Measurements from ENCODE around the gene NUP62. TPM values are rescaled to one million over a fixed set of nuclear protein-coding genes. Genes with fewer than 3 reads are reported as not detected.
"Not testable (repeated sequence)": the region's sequence is repeated elsewhere in the genome, so short reads cannot be mapped to it uniquely, and the experiment has no call there.

NUP62 gene
- total RNA-seq, 1 experiment from 2014 or later: 96.7 TPM

GRCh38 chr19:49954092-49954829, 25.0 kb upstream of the NUP62 start:
- in situ Hi-C loops (cut with HindIII; ENCODE audit: low pct_unique_long_range_greater_than_20kb, low sequenced_read_pairs): no loop called here
- no peak for DNase-seq (ENCODE audit: low read depth)

DNA sequence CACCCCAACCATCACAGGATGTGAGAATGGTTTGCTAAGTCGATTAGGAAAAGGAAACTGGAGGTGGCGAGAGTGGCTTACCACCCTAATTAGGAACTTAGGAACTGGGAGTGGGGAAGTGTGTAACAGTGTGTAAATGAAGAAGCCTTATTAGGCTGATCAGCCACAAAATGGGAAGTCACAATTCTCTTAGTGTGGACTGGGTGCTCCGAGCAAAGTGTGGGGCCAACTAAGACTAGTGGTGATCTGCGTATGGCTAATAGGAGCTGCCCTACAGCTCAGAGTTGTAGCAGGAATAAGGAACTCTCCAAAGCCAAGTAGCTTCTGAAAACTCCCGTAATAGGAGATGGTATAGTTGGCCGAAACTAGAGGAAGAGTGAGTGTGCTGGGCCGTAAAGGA, 24.1 kb upstream of the NUP62 start:
- in situ Hi-C loops (cut with HindIII; ENCODE audit: low pct_unique_long_range_greater_than_20kb, low sequenced_read_pairs): no loop called here
- no peak for DNase-seq (ENCODE audit: low read depth)

GRCh38 chr19:49952906-49953305, 23.6 kb upstream of the NUP62 start:
- in situ Hi-C loops (cut with HindIII; ENCODE audit: low pct_unique_long_range_greater_than_20kb, low sequenced_read_pairs): no loop called here
- DNase-seq (ENCODE audit: low read depth): no peak

DNA sequence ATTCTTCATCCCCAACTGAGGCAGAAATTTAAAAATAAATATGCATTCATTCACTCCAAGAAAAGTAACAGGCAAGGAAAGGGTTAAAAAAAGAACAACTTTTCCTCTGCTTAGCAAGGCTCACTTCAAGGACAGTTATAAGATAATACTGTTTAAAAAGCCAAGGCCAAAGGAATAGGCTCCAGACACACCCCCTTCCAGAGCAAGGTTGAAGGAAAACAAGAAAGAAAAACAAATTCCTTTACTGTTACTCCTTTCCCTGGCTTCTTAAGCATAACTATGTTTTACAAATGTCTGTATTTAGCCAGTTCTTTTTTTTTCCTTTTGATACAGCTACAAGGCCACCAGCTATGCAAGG, 23.2 kb upstream of the NUP62 start:
- no peak for DNase-seq (ENCODE audit: low read depth)
- in situ Hi-C loops (cut with HindIII; ENCODE audit: low pct_unique_long_range_greater_than_20kb, low sequenced_read_pairs): no loop called here

DNA sequence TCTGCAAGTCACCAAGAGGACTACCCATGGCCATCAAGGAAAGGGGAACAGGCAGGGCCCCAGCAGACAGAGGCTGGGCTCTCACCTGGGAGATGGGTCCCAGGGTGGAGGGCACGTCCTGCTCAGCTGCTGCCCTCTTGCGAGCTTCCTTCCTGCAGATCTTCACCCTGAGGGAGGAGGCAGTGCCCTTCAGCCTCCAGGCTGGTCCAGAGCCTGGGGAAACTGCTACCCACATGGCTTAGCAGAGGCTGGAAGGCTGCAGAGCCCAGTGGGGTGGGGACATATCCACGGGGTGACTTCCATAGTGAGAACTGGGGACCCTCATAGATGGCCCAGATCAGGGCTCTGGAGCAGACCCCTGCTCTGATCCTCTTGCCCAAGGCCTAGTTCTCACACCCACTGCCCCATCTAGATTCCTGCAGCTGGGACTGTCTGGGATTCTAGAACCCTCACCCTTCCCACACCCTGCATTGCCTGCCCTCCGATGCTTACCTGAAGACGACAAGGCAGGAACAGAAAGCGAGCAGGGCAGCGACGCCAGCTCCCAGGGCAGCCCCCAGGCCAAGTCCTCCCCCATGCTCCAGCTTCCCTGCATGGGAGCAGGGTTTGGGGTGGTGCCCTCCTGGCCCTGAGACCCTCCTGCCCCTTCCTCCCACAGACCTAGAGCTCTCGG, 22.6 kb upstream of the NUP62 start:
- DNase-seq (ENCODE audit: low read depth): no peak
- in situ Hi-C loops (cut with HindIII; ENCODE audit: low pct_unique_long_range_greater_than_20kb, low sequenced_read_pairs): no loop called here

GRCh38 chr19:49950956-49951526, 21.7 kb upstream of the NUP62 start:
- in situ Hi-C loops (cut with HindIII; ENCODE audit: low pct_unique_long_range_greater_than_20kb, low sequenced_read_pairs): no loop called here
- DNase-seq (ENCODE audit: low read depth): no peak

DNA sequence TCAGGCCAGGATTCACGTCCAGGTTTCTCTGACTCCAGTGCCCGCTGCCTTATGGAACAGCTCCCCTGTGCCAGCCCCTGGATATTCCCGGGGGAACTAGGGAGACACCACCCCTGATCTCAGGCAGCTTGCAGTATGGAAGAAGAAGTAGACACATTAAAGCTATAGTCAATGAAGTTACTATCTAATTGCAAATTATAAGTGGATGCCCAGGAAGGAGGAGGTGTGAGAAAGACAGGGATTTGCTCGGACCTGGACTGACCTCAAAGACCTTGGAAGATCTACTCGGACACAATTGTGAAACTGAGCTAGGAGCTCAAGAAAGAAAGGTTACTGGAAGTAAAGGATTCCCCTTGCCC, 21.3 kb upstream of the NUP62 start:
- in situ Hi-C loops (cut with HindIII; ENCODE audit: low pct_unique_long_range_greater_than_20kb, low sequenced_read_pairs): no loop called here
- DNase-seq (ENCODE audit: low read depth): no peak

DNA sequence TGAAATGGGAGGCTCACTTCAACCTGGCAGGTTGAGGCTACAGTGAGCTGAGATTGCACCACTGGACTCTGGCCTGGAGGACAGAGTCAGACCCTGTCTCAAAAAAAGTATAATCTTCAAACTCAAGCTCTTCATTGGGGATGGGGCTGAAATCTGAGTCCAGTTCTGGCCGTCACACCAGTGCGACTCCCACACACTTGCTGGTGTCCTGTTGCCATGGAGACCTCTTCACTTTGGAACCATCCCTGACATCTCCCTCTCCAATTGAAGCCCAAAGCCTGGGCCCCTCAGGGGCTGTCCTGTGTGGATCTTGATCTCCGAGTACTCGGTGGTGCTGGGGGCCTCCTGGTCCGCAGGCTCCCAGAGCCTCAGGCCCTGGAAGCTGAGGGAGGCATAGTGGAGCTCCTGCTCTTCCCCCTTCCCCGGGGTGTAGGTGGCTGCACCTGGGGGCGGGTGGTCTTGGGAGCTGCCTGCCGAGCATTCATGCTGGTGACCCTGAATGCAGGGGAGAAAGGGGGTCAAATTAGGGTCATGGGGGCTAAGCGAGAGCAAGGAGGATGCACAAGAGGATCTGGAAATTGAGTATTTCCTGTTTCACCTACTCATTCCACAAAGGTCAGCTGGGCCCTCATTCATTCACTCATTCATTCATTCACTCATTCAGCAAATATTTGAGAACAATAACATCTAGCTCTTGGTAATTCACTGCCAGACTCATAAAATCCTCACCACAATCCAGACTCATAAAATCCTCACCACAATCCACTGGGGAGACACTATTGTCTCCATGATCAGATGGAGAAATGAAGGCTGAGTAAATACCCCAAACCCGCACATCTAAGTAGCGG, 20.7 kb upstream of the NUP62 start:
- no peak for DNase-seq (ENCODE audit: low read depth)
- in situ Hi-C loops (cut with HindIII; ENCODE audit: low pct_unique_long_range_greater_than_20kb, low sequenced_read_pairs): no loop called here

GRCh38 chr19:49946415-49946814, 17.1 kb upstream of the NUP62 start:
- DNase-seq (ENCODE audit: low read depth): no peak
- in situ Hi-C loops (cut with HindIII; ENCODE audit: low pct_unique_long_range_greater_than_20kb, low sequenced_read_pairs): no loop called here

DNA sequence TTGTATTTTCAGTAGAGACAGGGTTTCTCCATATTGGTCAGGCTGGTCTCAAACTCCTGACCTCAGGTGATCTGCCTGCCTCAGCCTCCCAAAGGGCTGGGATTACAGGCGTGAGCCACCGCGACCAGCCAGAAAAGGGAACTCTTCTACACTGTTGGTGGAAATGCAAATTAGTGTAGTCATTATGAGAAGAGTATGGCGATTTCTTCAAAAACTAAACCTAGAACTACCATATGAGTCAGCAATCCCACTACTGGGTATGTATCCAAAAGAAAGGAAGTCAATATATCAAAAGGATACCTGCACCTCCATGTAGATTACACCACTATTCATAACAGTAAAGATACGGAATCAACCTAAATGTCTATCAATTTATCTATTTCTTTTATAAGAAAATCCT, 15.3 kb upstream of the NUP62 start:
- in situ Hi-C loops (cut with HindIII; ENCODE audit: low pct_unique_long_range_greater_than_20kb, low sequenced_read_pairs): not testable (repeated sequence)

GRCh38 chr19:49940482-49940791, 11.1 kb upstream of the NUP62 start:
- in situ Hi-C loops (cut with HindIII; ENCODE audit: low pct_unique_long_range_greater_than_20kb, low sequenced_read_pairs): no loop called here
- no peak for DNase-seq (ENCODE audit: low read depth)

More for the DNA sequence above, 15.3 kb upstream of the NUP62 start:
- not testable (repeated sequence) for DNase-seq (ENCODE audit: low read depth)

DNA sequence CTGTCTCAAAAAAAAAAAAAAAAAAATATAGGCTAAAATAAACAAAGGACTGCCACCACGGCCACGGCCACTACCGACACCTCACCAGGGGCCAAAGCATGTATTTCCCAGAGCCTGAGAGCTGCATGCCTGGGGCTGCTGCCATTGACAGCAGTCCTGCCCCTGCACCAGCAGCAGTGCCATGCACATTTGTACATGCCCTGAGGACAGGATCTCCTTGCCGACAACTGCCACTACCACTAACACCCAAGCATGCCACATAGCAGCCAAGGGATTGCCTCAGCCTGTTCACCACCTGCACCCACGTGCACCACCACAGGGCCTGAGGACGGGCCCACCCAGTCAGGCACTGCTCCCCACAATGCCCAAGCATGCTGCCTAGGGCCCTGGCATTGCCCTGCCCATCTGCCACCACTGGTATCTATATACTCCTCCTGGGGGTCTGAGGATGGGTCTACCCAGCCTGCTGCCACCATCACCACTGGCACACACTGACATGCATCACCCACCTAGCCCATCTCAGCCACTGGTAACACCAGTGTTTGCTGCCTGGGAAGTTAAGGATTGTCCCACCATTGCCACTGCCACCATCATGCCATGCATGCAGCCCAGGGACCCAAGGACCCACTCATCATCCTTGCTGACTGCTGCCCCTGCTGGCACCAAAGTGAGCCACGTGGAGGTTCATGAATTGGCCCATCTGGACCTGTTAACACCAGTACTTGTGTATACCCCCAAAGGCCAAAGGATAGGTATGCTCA, 10.6 kb upstream of the NUP62 start:
- no peak for DNase-seq (ENCODE audit: low read depth)
- in situ Hi-C loops (cut with HindIII; ENCODE audit: low pct_unique_long_range_greater_than_20kb, low sequenced_read_pairs): no loop called here

GRCh38 chr19:49938662-49939061, 9.4 kb upstream of the NUP62 start:
- in situ Hi-C loops (cut with HindIII; ENCODE audit: low pct_unique_long_range_greater_than_20kb, low sequenced_read_pairs): no loop called here
- DNase-seq (ENCODE audit: low read depth): no peak

GRCh38 chr19:49937750-49938381, 8.6 kb upstream of the NUP62 start:
- in situ Hi-C loops (cut with HindIII; ENCODE audit: low pct_unique_long_range_greater_than_20kb, low sequenced_read_pairs): no loop called here
- peak; percentile 66 for DNase-seq (ENCODE audit: low read depth)

- DNase-seq (ENCODE audit: low read depth): no peak
- in situ Hi-C loops (cut with HindIII; ENCODE audit: low pct_unique_long_range_greater_than_20kb, low sequenced_read_pairs): no loop called here
Measured at GRCh38 chr19:49936549-49936948, 7.2 kb upstream of the NUP62 start.

GRCh38 chr19:49933643-49934042, 4.3 kb upstream of the NUP62 start:
- DNase-seq (ENCODE audit: low read depth): no peak
- in situ Hi-C loops (cut with HindIII; ENCODE audit: low pct_unique_long_range_greater_than_20kb, low sequenced_read_pairs): no loop called here

GRCh38 chr19:49932731-49933131, 3.4 kb upstream of the NUP62 start:
- in situ Hi-C loops (cut with HindIII; ENCODE audit: low pct_unique_long_range_greater_than_20kb, low sequenced_read_pairs): no loop called here
- no peak for DNase-seq (ENCODE audit: low read depth)

GRCh38 chr19:49932041-49932451, 2.7 kb upstream of the NUP62 start:
- in situ Hi-C loops (cut with HindIII; ENCODE audit: low pct_unique_long_range_greater_than_20kb, low sequenced_read_pairs): no loop called here
- peak; percentile 96 for DNase-seq (ENCODE audit: low read depth)
